Amygdala (tissue), 56 donors: Measurements from ENCODE around the gene TIMP2.
"Not testable (repeated sequence)": the region's sequence is repeated elsewhere in the genome, so short reads cannot be mapped to it uniquely, and the experiment has no call there.

ENCODE experiments used
- DNase-seq, 56 donors: peaks; one replicate each; lab custom pipeline; 2025; lab: John Stamatoyannopoulos, UW

The TIMP2 gene

GRCh38 chr17:78925234-78925633 lies at the start of gene TIMP2:
TIMP2 (minus strand) TSS chr17:78925387; CDS start chr17:78925088, 299 bp downstream.
- peak in 55 of 56 donors; percentile 26 to 95 (median 80) for DNase-seq

- no peak for DNase-seq
These were observed 48.8 kb upstream of the TIMP2 start for GRCh38 chr17:78973792-78974520.

- DNase-seq, result no peak
These were observed 48.0 kb upstream of the TIMP2 start for GRCh38 chr17:78973196-78973595.

GRCh38 chr17:78972507-78973105 lies 47.4 kb upstream of the TIMP2 start:
- DNase-seq, result no peak

- DNase-seq, result no peak
These were observed 46.7 kb upstream of the TIMP2 start for GRCh38 chr17:78971756-78972506.

GRCh38 chr17:78970834-78971755 lies 45.9 kb upstream of the TIMP2 start:
- peak in 52 of 56 donors; percentile 14 to 89 (median 62) for DNase-seq

- no peak for DNase-seq
These were observed 44.7 kb upstream of the TIMP2 start for GRCh38 chr17:78969865-78970264.

GRCh38 chr17:78967782-78968362 lies 42.7 kb upstream of the TIMP2 start:
- DNase-seq, result no peak

- no peak for DNase-seq
These were observed 41.9 kb upstream of the TIMP2 start for GRCh38 chr17:78966910-78967600.

- no peak for DNase-seq
These were observed 41.1 kb upstream of the TIMP2 start for GRCh38 chr17:78966123-78966813.

- DNase-seq, result no peak
These were observed 40.3 kb upstream of the TIMP2 start for GRCh38 chr17:78965491-78965924.

GRCh38 chr17:78963378-78963777 lies 38.2 kb upstream of the TIMP2 start:
- DNase-seq, result no peak

GRCh38 chr17:78962984-78963348 lies 37.8 kb upstream of the TIMP2 start:
- not testable (repeated sequence) for DNase-seq

- no peak for DNase-seq
These were observed 37.3 kb upstream of the TIMP2 start for GRCh38 chr17:78962345-78962983.

- DNase-seq, result no peak
These were observed 36.4 kb upstream of the TIMP2 start for GRCh38 chr17:78961571-78961970.

GRCh38 chr17:78960928-78961327 lies 35.7 kb upstream of the TIMP2 start:
- DNase-seq, result peak in 1 of 56 donors; percentile 22

GRCh38 chr17:78959803-78960202 lies 34.6 kb upstream of the TIMP2 start:
- DNase-seq, result no peak

GRCh38 chr17:78958641-78959127 lies 33.5 kb upstream of the TIMP2 start:
- DNase-seq, result no peak
